NCI-H526 (cell line): ENCODE results near the gene TUFT1.
"Not testable (repeated sequence)": the region's sequence is repeated elsewhere in the genome, so short reads cannot be mapped to it uniquely, and the experiment has no call there.

Source experiments
- DNase-seq, 2 experiments: peaks; one replicate each; lab custom pipeline; 2025; lab: John Stamatoyannopoulos, UW

TUFT1 gene

DNA sequence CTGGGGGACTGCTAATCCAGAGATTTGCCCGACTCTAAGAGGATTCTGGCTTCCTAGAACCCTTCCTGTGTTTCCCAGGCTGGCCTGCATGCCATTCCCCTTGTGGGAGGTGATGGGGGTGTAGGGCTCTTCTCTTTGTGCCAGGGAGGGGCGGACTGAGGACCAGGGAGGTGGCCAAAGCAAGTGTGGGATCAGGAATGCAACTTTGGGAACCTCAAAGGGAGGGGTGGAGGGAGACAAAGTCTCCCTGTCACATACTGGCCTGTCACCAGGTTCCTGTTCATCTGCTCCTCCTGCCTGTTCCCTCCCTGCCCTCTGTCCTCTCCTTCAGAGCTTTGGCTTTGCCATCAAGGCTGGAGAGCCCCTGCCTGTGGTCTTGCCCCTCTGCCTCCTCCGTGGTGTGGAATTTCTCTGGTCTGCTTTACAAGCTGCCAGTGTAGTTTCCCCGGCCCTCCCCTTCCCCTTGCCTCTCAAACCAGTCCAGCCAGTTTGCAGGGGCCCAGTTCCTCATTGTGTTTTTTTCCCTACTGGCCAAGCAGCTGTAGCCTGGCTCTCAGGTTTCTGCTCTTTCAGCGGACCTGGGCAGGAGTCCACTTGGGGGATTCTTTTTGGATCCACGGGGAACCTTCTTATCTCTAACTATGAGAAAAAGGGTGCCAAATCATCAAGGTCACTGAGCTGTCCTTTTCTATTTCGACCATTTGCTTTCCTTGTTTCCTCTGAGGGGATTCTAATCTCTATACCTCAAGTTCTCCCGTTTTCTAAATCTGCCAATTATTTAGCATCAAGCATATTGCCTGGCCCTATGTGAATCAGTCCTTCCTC is 27.1 kb upstream of the TUFT1 start:
- DNase-seq, result peak; percentile 96 to 99

DNA sequence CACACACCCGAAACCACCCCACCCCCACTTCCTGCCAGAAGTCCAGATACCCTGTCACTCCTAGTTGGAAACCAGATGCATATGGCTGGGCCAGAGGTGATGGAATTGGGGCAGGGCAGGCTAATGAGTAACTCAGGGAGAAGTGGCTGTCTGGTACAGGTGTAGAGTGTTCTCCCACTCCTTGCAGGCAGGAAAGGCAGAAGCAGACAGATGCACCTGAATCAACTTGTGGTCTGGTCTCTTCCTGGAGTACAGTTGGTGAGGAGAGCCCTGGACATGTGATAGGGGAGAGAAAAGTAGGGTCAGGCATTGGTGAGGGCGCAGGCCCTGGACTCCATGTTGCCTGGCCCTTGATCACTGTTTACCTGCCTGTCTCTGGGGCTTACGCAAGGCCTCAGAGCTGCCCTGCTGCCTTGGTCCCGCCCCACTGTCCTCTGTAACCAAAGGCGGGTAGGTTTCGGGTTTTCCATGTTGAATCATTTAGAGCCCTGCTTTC is 26.4 kb upstream of the TUFT1 start:
- DNase-seq, result peak; percentile 83 to 95

DNA sequence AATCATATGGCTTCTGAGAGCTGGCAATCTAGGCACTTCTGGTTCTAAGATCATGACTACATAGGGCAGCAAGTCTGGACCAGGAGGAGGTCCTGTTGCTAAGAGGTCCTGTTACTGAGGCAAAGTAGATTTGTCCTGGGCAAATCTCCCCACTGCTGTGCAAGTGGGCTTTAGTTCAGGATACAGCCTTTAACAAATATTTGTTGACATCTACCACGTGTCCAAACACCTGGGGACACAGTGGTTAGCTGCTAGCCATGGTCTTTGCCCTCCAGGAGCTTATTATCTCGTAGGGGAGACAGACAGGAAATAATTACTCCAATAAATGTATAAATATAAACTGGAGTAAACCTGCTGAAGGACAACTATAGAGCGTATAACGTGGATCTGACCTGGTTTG is 25.7 kb upstream of the TUFT1 start:
- no peak for DNase-seq

DNA sequence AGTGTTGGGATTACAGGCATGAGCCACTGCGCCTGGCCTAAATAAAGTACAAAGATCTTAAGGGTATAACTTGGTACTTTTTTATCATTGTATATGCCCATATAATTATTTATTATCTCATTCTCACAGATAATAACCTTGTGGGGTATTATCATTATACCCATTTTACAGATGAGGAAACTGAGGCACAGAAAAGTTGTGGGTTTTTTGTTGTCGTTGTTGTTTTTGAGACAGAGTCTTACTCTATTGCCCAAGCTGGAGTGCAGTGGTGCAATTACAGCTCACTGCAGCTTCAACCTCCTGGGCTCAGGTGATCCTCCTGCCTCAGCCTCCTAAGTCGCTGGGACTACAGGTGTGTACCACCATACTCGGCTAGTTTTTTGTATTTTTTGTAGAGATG is 24.8 kb upstream of the TUFT1 start:
- no peak for DNase-seq

DNA sequence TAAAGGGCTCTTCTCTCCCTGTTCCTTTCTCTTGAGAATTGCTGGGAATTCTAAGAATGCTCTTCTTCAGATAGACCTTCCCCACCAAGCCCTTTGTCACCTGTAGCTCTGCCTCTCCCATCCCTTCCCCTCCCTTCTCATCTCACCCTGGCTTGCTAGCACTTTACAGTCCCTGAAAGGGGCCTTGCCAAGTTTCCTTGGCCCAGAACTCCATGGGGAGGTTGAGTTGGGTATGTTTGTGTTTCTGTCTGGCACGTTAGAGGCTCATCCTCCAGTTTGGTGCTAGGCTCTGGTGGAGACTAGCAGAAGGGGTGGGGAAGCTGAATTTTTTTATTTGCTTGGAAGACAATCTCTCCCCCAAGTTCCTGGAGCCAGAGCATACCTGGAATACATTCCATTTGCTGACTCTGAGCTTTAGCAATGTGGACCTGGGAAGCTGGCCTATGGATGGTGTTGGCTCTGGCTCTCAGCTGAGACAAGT is 24.0 kb upstream of the TUFT1 start:
- DNase-seq, result no peak

DNA sequence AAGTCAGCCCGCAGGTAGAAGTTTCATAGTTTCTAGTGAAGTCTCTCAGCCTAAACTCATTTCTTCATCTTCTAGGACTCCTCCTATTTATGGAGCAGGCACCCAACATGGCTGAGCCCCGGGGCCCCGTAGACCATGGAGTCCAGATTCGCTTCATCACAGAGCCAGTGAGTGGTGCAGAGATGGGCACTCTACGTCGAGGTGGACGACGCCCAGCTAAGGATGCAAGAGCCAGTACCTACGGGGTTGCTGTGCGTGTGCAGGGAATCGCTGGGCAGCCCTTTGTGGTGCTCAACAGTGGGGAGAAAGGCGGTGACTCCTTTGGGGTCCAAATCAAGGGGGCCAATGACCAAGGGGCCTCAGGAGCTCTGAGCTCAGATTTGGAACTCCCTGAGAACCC is 21.7 kb upstream of the TUFT1 start:
- DNase-seq, result no peak

DNA sequence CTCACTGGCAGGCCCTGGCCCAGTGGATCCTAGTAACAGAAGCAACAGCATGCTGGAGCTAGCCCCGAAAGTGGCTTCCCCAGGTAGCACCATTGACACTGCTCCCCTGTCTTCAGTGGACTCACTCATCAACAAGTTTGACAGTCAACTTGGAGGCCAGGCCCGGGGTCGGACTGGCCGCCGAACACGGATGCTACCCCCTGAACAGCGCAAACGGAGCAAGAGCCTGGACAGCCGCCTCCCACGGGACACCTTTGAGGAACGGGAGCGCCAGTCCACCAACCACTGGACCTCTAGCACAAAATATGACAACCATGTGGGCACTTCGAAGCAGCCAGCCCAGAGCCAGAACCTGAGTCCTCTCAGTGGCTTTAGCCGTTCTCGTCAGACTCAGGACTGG is 21.2 kb upstream of the TUFT1 start:
- DNase-seq, result no peak

DNA sequence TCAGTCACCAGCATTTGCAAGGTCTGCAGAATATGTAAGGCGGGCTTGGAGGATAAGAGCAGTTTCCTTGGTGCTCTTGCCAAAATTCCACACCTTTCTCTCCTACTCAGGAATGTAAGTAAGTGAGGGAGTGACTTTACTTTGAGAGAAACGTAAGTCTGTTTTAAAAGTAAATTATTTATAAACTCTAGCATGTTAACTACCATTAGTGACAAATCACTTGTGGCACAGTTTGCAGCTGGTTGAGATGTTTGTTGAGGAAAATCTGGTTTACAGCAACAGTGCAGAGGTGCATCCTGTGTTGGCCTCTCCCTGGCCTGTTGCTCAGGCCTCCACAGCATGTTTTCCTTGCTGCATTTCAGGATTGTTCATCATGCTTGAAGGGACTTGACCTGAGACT is 20.4 kb upstream of the TUFT1 start:
- no peak for DNase-seq

DNA sequence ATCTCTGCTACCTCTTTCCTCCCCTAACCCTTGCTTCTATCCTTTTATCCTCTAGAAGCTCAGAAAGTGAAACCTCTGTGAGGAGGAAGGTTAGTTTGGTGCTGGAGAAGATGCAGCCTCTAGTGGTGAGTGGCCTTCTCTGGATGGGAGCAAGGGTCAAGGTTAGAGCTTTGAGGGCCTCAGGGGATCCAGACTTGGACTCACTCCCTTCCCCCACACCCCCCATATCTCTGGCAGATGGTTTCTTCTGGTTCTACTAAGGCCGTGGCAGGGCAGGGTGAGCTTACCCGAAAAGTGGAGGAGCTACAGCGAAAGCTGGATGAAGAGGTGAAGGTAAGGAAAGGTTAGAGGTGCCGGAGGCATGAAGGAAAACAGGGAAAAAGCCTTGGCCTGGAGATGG is 19.8 kb upstream of the TUFT1 start:
- no peak for DNase-seq

DNA sequence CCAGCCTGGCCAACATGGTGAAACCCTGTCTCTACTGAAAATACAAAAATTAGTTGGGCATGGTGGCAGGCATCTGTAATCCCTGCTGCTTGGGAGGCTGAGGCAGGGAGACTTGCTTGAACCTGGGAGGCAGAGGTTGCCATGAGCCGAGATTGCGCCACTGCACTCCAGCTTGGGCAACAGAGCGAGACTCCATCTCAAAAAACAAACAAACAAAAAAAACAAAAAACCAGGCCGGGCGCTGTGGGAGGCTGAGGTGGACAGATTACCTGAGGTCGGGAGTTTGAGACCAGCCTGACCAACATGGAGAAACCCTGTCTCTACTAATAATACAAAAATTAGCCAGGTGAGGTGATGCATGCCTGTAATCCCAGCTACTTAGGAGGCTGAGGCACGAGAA is 17.7 kb upstream of the TUFT1 start:
- DNase-seq, result not testable (repeated sequence)

DNA sequence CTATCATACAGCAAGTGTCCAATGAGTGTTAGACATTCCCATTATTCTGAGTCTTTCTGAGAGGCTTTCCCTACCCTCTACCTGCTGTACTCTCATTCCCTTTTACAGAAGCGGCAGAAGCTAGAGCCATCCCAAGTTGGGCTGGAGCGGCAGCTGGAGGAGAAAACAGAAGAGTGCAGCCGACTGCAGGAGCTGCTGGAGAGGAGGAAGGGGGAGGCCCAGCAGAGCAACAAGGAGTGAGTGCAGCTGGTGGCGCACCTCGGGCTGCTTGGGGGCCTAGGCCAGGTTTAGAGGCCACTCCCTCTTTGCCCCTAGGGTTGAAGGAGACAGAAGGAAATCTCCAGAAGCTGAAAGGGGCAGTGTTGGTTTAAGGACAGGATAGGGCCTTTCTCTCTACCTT is 16.8 kb upstream of the TUFT1 start:
- DNase-seq, result no peak

DNA sequence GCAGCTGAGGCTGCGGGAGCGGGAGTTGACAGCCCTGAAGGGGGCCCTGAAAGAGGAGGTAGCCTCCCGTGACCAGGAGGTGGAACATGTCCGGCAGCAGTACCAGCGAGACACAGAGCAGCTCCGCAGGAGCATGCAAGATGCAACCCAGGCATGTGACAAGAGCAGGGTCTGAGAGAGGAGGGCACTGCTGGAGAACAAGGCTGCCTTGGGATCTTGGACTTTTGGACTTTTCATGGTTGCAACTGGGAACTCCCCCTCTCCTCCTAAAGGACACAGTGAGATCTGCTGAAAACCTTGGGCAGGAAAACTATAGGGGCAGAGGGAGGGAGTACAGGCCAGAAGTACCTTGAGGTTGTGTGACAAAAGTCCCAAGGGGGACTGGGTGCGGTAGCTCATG is 15.4 kb upstream of the TUFT1 start:
- no peak for DNase-seq

DNA sequence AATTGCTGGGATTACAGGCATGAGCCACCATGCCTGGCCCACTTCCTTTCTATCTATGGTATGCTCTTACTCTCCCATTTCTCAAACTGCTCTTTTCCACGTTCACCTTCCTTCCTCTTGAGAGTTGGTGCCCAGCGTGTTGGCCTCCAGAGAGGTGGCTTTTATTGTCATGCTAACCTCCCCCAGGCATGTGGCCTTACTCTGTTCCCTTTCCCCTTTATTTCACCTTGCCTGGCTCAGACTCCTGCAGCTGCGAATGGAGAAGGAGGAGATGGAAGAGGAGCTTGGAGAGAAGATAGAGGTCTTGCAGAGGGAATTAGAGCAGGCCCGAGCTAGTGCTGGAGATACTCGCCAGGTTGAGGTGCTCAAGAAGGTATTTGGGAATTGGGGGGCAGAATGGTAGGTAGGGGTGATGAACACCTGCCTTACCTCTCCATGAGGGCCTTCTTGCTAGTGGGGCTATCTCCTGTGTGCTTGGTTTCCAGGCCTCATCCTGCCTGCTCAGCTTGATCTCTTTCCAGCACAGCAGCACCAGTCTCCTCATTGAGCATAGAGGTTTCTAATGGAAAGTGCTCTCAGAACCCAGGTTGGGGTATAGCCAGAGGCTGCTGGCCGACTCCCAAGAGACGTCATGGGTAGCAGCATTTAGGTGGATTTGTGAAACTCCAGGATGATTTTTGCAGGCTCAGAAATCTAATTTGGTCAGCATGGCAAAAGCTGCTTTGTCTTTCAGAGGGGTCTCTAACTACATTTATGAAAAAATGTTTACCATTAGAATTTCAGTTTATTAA is 13.2 kb upstream of the TUFT1 start:
- no peak for DNase-seq

DNA sequence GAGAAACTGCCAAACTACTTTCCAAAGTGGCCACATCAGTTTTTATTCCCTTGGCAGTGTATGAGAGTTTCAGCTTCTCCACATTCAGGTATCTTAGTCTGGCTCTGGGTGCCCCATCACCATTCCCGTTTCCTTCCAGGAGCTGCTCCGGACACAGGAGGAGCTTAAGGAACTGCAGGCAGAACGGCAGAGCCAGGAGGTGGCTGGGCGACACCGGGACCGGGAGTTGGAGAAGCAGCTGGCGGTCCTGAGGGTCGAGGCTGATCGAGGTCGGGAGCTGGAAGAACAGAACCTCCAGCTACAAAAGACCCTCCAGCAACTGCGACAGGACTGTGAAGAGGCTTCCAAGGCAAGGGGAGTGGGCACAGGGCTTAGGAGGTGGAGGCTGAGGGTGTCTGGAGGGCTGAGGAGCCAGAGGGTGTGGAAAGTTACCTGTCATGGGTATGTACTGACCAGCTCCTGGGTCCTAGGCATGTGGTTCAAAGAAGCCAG is 10.9 kb upstream of the TUFT1 start:
- no peak for DNase-seq

DNA sequence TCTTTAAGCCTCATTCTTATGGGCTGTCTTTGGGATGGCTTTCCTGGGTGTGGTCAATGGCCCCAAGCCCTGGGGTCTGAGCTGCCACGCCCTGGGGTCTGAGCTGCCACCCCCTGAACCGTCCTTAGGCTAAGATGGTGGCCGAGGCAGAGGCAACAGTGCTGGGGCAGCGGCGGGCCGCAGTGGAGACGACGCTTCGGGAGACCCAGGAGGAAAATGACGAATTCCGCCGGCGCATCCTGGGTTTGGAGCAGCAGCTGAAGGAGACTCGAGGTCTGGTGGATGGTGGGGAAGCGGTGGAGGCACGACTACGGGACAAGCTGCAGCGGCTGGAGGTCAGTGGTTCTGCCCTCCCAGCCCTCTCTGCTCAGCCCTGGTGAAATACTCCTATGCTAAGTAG is 10.3 kb upstream of the TUFT1 start:
- DNase-seq, result no peak

DNA sequence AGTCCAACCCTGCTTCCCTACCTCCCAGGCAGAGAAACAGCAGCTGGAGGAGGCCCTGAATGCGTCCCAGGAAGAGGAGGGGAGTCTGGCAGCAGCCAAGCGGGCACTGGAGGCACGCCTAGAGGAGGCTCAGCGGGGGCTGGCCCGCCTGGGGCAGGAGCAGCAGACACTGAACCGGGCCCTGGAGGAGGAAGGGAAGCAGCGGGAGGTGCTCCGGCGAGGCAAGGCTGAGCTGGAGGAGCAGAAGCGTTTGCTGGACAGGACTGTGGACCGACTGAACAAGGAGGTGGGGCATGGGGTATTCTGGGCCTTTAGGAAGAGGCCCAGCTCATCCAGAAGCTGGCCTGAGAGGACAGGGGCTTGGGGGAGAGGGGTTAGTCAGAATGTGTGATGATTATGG is 9.6 kb upstream of the TUFT1 start:
- DNase-seq, result no peak

DNA sequence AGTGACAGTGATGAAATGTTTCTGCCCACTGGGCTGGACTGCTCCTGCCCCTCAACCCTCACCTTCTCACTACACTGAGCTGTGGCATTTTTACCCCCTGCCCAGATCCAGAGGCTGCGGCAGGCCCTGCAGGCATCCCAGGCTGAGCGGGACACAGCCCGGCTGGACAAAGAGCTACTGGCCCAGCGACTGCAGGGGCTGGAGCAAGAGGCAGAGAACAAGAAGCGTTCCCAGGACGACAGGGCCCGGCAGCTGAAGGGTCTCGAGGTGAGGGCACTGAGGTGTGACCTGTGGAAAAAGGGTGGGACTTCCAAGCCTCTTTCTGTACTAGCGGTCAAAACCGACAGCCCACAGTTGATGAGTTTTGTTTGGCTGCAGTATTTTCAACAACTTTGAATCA is 6.2 kb upstream of the TUFT1 start:
- DNase-seq, result no peak

DNA sequence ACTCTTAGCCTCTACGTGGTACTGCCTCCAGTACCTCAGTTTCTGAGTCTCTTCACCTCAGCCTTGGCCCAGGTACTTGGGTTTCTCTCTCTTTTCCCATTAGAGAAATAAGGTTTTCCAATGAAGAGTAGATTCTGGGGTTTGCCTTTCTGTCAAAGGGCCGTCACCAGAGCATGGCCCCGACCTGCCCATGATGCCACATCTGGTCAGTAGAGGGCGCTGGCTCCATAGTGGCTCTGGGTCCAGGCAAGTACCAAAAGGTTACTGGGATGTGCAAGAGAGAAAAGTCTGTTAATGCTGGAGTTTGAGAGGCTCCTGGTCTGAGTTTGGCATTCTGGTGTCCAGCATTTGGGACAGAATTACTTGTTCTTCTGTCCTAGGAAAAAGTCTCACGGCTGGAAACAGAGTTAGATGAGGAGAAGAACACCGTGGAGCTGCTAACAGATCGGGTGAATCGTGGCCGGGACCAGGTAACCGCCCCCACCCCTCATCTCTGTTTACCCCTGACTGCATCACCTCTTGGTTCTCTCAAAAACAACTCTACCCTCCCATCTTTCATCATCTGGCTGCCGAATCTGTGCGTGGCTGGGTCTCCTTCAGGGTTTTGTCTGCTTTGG is 5.3 kb upstream of the TUFT1 start:
- DNase-seq, result peak in 1 of 2 experiments; percentile 89

DNA sequence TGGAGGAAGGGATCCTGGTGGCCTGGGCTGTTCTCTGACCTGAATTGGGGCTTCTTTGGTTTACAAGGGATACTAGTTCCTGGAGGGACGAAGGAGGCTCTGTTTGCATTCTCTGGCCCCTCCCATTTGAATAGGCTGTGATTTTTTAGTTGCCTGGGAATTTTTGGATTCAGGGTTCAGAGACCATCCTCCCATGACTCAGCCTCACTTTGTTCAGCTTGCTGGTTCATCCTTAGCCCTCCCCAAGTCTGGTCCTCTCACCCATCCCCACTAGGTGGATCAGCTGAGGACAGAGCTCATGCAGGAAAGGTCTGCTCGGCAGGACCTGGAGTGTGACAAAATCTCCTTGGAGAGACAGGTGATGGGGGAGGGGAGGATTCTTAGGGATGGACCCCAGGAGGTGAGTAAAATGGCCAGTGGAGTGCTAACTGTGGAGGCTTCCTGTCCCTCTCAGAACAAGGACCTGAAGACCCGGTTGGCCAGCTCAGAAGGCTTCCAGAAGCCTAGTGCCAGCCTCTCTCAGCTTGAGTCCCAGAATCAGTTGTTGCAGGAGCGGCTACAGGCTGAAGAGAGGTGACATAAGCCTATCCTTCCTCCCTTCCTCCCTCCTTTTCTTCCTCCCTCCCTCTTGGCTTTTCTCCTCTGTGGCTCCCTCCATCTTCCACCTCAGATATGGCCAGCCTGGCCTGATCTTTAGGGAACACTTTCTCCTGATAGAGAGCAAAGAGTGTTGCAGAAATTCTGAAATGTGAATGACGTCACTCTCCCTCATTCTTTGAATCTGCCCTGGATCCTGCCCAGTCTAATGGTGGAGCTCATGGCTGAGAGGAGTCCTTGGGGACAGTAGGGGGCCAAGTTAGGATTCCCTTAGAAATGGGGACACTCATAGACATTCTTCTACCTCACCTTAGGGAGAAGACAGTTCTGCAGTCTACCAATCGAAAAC is 4.5 kb upstream of the TUFT1 start:
- no peak for DNase-seq

DNA sequence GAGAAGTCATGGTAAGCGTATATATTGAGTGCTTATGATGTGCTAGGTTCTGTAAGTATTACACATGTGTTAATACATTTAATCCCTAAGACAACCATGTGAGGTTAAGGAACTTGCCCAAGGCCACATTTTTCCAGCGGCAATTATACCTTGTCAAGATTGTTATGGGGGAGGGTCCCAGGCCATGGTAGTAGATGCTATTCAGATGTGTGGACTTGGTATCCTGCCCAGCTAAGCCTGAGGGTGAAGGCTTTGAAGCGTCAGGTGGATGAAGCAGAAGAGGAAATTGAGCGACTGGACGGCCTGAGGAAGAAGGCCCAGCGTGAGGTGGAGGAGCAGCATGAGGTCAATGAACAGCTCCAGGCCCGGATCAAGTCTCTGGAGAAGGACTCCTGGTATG is 3.6 kb upstream of the TUFT1 start:
- DNase-seq, result no peak

DNA sequence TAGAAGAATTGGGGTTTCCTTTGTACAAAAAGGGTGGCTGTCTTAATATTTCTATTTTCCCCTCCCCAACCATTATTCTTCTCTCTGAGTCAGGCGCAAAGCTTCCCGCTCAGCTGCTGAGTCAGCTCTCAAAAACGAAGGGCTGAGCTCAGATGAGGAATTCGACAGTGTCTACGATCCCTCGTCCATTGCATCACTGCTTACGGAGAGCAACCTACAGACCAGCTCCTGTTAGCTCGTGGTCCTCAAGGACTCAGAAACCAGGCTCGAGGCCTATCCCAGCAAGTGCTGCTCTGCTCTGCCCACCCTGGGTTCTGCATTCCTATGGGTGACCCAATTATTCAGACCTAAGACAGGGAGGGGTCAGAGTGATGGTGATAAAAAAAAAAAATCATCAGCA is 3.0 kb upstream of the TUFT1 start:
- no peak for DNase-seq
